Esophagus muscularis mucosa (tissue), 4 donors: Measurements from ENCODE around the gene PRXL2B. TPM values are rescaled to one million over a fixed set of nuclear protein-coding genes. Genes with fewer than 3 reads are reported as not detected.
A peak's percentile ranks its signal among the peaks of the same experiment; 100 is the strongest.
"Not testable (repeated sequence)": the region's sequence is repeated elsewhere in the genome, so short reads cannot be mapped to it uniquely, and the experiment has no call there.

Source experiments
- DNase-seq: peaks from one replicate; pipeline ENCODE4 v3.0.0-alpha.2; 2017; ENCODE audit errors: extremely low spot score
- H3K27ac ChIP-seq, 4 donors: fragments of 200-600 bp; sonication (generic); replicated peaks in 1 of 4; 1 replicate in 3 of 4; 2 replicates in 1 of 4; pipeline ENCODE4 v1.5.1; 2016 to 2019; ENCODE audit warnings: mild to moderate bottlenecking in 1 of 4
- H3K27me3 ChIP-seq, 4 donors: fragments of 200-600 bp; sonication (generic); one replicate each; pipeline versions ENCODE4 v1.5.1 to v1.6.0; 2016 to 2019
- H3K36me3 ChIP-seq, 4 donors: fragments of 200-600 bp; sonication (generic); one replicate each; pipeline ENCODE4 v1.5.1; 2016 to 2019
- H3K4me1 ChIP-seq, 4 donors: fragments of 200-600 bp; sonication (generic); one replicate each; pipeline ENCODE4 v1.5.1; 2016 to 2019
- H3K4me3 ChIP-seq, 4 donors: fragments of 200-600 bp; sonication (generic); 1 replicate in 2 of 4; 2 replicates in 2 of 4; pipeline ENCODE4 v1.5.1; 2016 to 2019; ENCODE audit warnings: mild to moderate bottlenecking in 4 of 4, moderate library complexity in 1 of 4
- H3K9me3 ChIP-seq, 4 donors: fragments of 200-600 bp; sonication (generic); 1 replicate in 3 of 4; 2 replicates in 1 of 4; pipeline ENCODE4 v1.5.1; 2016 to 2019
- EP300 ChIP-seq: sonication (generic); formaldehyde crosslinking; IDR thresholded peaks from one replicate; pipeline ENCODE4 v1.6.1; 2017; ENCODE audit warnings: antibody characterized with exemption
- POLR2A ChIP-seq: fragments of 450-650 bp; IDR thresholded peaks from one replicate; pipeline ENCODE4 v1.6.1; 2017; ENCODE audit warnings: antibody characterized with exemption, moderate library complexity, mild to moderate bottlenecking, low read depth
- POLR2AphosphoS5 ChIP-seq, 2 donors: sonication (generic); formaldehyde crosslinking; IDR thresholded peaks; one replicate each; pipeline ENCODE4 v1.6.1; 2017; ENCODE audit warnings: antibody characterized with exemption in 2 of 2
- WGBS: methylation state at CpG from one replicate; pipeline ENCODE4 v1.1.5; 2018; 5-methylcytosine and 5-hydroxymethylcytosine counted together
- intact Hi-C: fragments of 100-400 bp; cut with DNase I; formaldehyde crosslinking; loops from one replicate; pipeline ENCODE4 v1.15.1; 2023
- total RNA-seq, 4 donors: library from RNA; depleted of rRNA; stranded (reverse); fragments of >200 nt; gene quantifications; one replicate each; pipeline versions ENCODE4 v1.1.0 to v1.2.1, GENCODE V29; 2016
- TF ChIP-seq, protein P1 (sequence below), 3 experiments: fragments of 200-600 bp in 2 of 3; fragments of 450-650 bp in 1 of 3; sonication (generic) in 2 of 3; IDR thresholded peaks; one replicate each; pipeline ENCODE4 v1.5.1; 2017 to 2019; ENCODE audit warnings: antibody characterized with exemption in 3 of 3, mild to moderate bottlenecking in 2 of 3, moderate library complexity in 1 of 3

PRXL2B gene
- total RNA-seq, 4 donors from 2014 or later, result 7.9 to 18.8 (median 14.8) TPM

DNA sequence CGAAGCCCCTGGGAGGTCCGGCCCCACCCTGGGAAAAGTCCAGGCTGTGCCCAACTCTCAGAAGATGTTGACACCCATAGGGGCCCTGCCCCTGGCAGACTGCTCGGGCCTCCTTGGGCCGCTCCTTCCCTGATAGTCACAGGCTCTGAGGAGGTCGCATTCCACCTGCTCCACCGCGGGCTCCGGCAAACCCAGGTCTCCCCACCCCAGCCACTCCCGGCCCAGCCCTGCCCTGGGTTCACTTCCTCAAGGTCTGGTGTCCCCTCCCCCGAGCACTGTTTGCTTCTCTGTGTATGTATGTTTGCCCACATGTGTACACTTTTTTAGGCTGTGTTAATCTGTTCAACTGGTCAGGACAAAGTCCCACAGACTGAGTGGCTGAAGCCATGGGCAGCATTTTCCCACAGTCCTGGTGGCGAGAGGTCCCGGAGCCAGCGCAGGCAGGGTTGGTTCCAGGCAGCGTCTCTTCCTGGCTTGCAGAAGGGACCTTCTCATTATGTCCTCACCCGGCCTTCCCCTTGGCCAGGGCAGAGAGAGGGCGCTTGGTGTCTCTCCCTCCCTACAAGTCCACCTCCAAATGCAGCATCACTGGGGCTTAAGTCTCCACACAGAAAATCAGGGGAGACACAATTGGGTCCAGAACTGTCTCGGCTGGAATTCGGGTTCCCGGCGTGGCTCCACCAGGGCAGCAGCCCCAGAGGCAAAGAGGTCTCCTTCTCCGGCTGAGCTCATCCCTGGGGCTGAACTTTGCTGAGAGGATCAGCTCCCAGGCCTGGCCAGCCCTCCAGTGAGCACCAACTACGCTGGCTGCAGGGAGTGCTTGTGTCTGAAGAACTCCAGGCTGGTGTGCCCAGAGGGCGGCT is 10.5 kb upstream of the PRXL2B start:
- no peak for TF ChIP-seq POLR2A
- 67% methylated on average over 14 of the region's 23 CpGs for WGBS
- Histone ChIP-seq H3K36me3 (no peaks in the 10 kb centered on the region), H3K27ac (peak overlapping the region in 3 of 4 donors; percentile 38 to 67 (median 67)), H3K27me3 (peaks cover 0 to 63% (median 7%) of the 10 kb centered on the region in 4 donors), H3K9me3 (peaks cover 0 to 6% (median 3%) of the 10 kb centered on the region in 4 donors), H3K4me3 (no peak overlapping the region), H3K4me1 (peaks cover 14 to 20% (median 15%) of the 10 kb centered on the region in 4 donors)
- no peak for DNase-seq
- intact Hi-C loops, result no loop called here

DNA sequence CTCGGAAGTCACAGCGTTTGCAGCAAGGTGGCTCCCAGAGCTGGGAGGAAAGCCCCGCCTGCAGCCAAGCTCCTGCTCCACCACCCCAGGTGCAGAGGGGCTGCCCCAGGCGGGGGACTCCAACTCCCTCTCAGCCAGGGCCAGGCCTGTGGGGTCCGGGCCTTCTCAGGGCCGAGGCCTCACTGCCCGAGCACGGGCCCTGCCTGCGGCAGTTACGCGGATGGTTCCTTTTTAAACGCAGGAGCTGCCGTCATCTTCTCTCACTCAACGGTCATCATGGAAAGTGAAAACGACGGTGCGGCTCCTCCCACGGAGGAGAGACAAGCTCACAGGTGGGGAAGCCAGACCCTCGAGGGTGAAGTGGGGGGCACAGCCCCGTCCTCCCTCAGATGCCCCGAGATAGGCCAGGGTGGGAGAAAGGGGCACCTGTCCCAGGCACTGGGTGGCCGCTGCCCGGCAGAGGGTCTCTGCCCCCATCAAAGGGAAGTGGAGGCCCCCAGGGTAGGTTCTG is 9.0 kb upstream of the PRXL2B start:
- peak overlapping the region in 3 of 4 donors; percentile 2 to 34 (median 7) for H3K4me3 ChIP-seq
- DNase-seq, H3K9me3 ChIP-seq, H3K36me3 ChIP-seq: not testable (repeated sequence)
- 100% methylated on average over 2 of the region's 23 CpGs for WGBS
- peaks cover 0 to 54% (median 7%) of the 10 kb centered on the region in 4 donors for H3K27me3 ChIP-seq
- intact Hi-C loops, result loop anchor here (2.0 kb wide), 1 partner anchor 21 kb away; the partner anchor contains the start of gene TNFRSF14
- H3K4me1 ChIP-seq, result peaks cover 14 to 20% (median 15%) of the 10 kb centered on the region in 4 donors
- peak overlapping the region; percentile 44 to 77 (median 70) for H3K27ac ChIP-seq

DNA sequence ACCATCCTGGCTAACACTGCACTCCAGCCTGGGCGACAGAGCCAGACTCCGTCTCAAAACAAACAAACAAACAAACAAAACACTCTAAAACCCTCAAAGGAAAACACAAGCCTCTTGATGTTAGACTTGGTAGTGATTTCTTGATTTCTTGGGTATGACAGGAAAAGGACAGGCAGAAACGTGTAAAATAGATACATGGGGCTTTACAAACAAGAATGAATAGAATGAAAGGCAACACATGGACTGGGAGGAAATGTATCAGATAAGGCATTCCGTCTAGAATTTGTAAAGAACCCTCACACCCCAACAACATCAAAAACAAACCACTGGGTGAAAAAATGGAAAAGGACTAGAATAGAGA is 7.8 kb upstream of the PRXL2B start:
- intact Hi-C loops, result loop anchor here (2.0 kb wide), 1 partner anchor 22 kb away; the partner anchor contains the start of gene TNFRSF14
- H3K27ac ChIP-seq, result peak overlapping the region; percentile 44 to 77 (median 70)

DNA sequence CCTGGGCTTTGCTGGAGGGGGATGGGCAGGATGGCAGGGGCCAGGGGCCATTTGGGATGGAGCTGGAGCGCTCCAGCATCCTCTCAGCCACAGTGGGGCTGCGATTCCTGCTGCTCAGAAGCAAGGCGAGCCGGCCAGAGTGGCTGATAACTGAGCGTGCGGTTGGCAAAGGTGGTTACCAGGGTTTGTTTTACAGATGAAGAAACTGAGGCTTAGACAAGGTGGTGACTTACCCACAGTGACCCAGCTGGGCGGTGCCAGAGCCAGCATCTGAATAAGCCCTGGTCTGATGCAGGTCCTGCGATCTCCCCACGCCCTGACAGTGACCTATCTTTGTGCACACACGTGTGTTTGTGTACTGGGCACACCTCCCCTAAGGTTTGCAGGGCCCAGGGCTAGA is 5.9 kb upstream of the PRXL2B start:
- intact Hi-C loops, result no loop called here
- DNase-seq, result no peak
- Histone ChIP-seq H3K36me3 (no peaks in the 10 kb centered on the region), H3K27me3 (peaks cover 0 to 37% (median 7%) of the 10 kb centered on the region in 4 donors), H3K4me3 (no peak overlapping the region), H3K27ac (no peak overlapping the region), H3K9me3 (no peaks in the 10 kb centered on the region), H3K4me1 (peaks cover 21 to 40% (median 37%) of the 10 kb centered on the region in 4 donors)
- 88% methylated on average over 8 of the region's 10 CpGs for WGBS
- no peak for TF ChIP-seq POLR2A
- TF ChIP-seq, protein P1, sequence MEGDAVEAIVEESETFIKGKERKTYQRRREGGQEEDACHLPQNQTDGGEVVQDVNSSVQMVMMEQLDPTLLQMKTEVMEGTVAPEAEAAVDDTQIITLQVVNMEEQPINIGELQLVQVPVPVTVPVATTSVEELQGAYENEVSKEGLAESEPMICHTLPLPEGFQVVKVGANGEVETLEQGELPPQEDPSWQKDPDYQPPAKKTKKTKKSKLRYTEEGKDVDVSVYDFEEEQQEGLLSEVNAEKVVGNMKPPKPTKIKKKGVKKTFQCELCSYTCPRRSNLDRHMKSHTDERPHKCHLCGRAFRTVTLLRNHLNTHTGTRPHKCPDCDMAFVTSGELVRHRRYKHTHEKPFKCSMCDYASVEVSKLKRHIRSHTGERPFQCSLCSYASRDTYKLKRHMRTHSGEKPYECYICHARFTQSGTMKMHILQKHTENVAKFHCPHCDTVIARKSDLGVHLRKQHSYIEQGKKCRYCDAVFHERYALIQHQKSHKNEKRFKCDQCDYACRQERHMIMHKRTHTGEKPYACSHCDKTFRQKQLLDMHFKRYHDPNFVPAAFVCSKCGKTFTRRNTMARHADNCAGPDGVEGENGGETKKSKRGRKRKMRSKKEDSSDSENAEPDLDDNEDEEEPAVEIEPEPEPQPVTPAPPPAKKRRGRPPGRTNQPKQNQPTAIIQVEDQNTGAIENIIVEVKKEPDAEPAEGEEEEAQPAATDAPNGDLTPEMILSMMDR (IDR thresholded peaks at IDR 0.05), result no peak
- no peak for TF ChIP-seq POLR2AphosphoS5 (IDR thresholded peaks at IDR 0.05)
- TF ChIP-seq EP300, result no peak

More for the DNA sequence above, 7.8 kb upstream of the PRXL2B start:
- WGBS, result 47% methylated on average over 4 of the region's 4 CpGs
- no peak for DNase-seq
- TF ChIP-seq EP300, result no peak
- TF ChIP-seq, protein P1 (IDR thresholded peaks at IDR 0.05), result no peak
- TF ChIP-seq POLR2A, result no peak
- no peak for TF ChIP-seq POLR2AphosphoS5 (IDR thresholded peaks at IDR 0.05)
- Histone ChIP-seq H3K9me3 (no peaks in the 10 kb centered on the region), H3K27me3 (peaks cover 0 to 45% (median 7%) of the 10 kb centered on the region in 4 donors), H3K4me1 (peaks cover 14 to 21% (median 20%) of the 10 kb centered on the region in 4 donors), H3K4me3 (no peak overlapping the region), H3K36me3 (no peaks in the 10 kb centered on the region)

DNA sequence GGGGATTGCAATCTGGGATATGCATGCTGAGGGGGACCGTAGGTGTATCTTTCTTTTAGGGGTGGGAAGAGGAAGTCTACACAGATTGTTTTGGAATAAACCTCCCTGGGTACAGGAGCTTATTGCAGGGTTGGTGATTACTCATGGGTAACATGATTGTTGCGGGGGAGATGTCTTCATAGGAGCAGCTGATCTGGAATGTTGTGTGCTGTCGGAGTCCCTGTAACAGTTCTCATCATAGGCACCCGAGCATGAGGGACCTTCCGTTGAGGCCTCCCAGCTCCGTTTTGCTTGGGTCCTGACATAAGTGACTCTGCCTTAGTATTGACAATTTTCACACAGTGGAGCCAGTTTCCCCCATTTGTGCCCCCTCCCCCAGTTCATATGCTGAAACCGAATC is 4.2 kb upstream of the PRXL2B start:
- Histone ChIP-seq H3K27ac (no peak overlapping the region), H3K4me3 (no peak overlapping the region), H3K4me1 (peaks cover 20 to 40% (median 38%) of the 10 kb centered on the region in 4 donors), H3K27me3 (peaks cover 0 to 30% (median 7%) of the 10 kb centered on the region in 4 donors), H3K9me3 (no peaks in the 10 kb centered on the region), H3K36me3 (no peaks in the 10 kb centered on the region)
- DNase-seq, result no peak
- intact Hi-C loops, result no loop called here
- TF ChIP-seq POLR2A (no peak), EP300 (no peak), POLR2AphosphoS5 (IDR thresholded peaks at IDR 0.05) (no peak)
- TF ChIP-seq, protein P1 (IDR thresholded peaks at IDR 0.05), result no peak
- 63% methylated on average over 5 of the region's 7 CpGs for WGBS
